NCI-H187 treated with DMSO at 0.1 percent for 48 hours (cell line): ENCODE data around the gene DBP.
"Not testable (repeated sequence)": the region's sequence is repeated elsewhere in the genome, so short reads cannot be mapped to it uniquely, and the experiment has no call there.

Experiments used
- DNase-seq: peaks from one replicate; lab custom pipeline; 2025; lab: John Stamatoyannopoulos, UW

Gene DBP

GRCh38 chr19:48665786-48666185 is 28.6 kb upstream of the DBP start:
- no peak for DNase-seq

- DNase-seq = no peak
Observed at GRCh38 chr19:48664476-48664875, 27.3 kb upstream of the DBP start.

GRCh38 chr19:48663667-48664066 is 26.5 kb upstream of the DBP start:
- DNase-seq = no peak

GRCh38 chr19:48661711-48662090 is 24.5 kb upstream of the DBP start:
- DNase-seq = no peak

GRCh38 chr19:48660852-48661710 is 23.9 kb upstream of the DBP start:
- DNase-seq = no peak

- DNase-seq = no peak
Observed at GRCh38 chr19:48659768-48660167, 22.6 kb upstream of the DBP start.

- DNase-seq = no peak
Observed at GRCh38 chr19:48658483-48658882, 21.3 kb upstream of the DBP start.

- not testable (repeated sequence) for DNase-seq
Observed at GRCh38 chr19:48657828-48658227, 20.6 kb upstream of the DBP start.

- DNase-seq = no peak
Observed at GRCh38 chr19:48656840-48657474, 19.8 kb upstream of the DBP start.

- no peak for DNase-seq
Observed at GRCh38 chr19:48654299-48655059, 17.3 kb upstream of the DBP start.

GRCh38 chr19:48651683-48652048 is 14.5 kb upstream of the DBP start:
- DNase-seq = no peak

GRCh38 chr19:48650974-48651682 is 13.9 kb upstream of the DBP start:
- DNase-seq = no peak

- DNase-seq = no peak
Observed at GRCh38 chr19:48648134-48648533, 11.0 kb upstream of the DBP start.

GRCh38 chr19:48646722-48647216 is 9.6 kb upstream of the DBP start:
- no peak for DNase-seq

- DNase-seq = peak; percentile 92
Observed at GRCh38 chr19:48646001-48646721, 9.0 kb upstream of the DBP start, which contains the start of gene CA11. CA11 (minus strand) TSS chr19:48646187; CDS start chr19:48645632, 555 bp downstream.

- no peak for DNase-seq
Observed at GRCh38 chr19:48645620-48646000, 8.4 kb upstream of the DBP start.

GRCh38 chr19:48644839-48645619 is 7.8 kb upstream of the DBP start:
- peak; percentile 69 for DNase-seq

- no peak for DNase-seq
Observed at GRCh38 chr19:48644355-48644754, 7.2 kb upstream of the DBP start.

- DNase-seq = no peak
Observed at GRCh38 chr19:48642862-48643261, 5.7 kb upstream of the DBP start.

- DNase-seq = no peak
Observed at GRCh38 chr19:48641850-48642249, 4.7 kb upstream of the DBP start.
